Natural killer cell treated with Interleukin-12 subunit alpha and Interleukin-12 subunit beta and Interleukin-15 and Interleukin-18, amount 100 ng/mL, for 72 hours (primary cell): ENCODE data around the gene MKX. TPM values are rescaled to one million over a fixed set of nuclear protein-coding genes. Genes with fewer than 3 reads are reported as not detected.

ENCODE experiments used
- ATAC-seq, 2 donors: fragments of 150-1000 bp; cut with Tn5 transposase in 1 of 2; sonication (Bioruptor Pico), chemical (Tn5 transposase) in 1 of 2; 2 replicates each; pipeline ENCODE4 v1.10.0; 2021
- DNase-seq: peaks from one replicate; pipeline ENCODE4 v3.0.0; 2022; ENCODE audit warnings: low spot score
- H3K27ac Mint-ChIP-seq, 2 donors: 1 replicate in 1 of 2; 2 replicates in 1 of 2; pipeline ENCODE4 v1.8.0; 2022; ENCODE audit warnings: mixed read lengths in 2 of 2, mild to moderate bottlenecking in 1 of 2, moderate library complexity in 1 of 2
- H3K27me3 Mint-ChIP-seq, 2 donors: 1 replicate in 1 of 2; 2 replicates in 1 of 2; pipeline ENCODE4 v1.8.0; 2022; ENCODE audit warnings: mixed read lengths in 2 of 2
- H3K36me3 Mint-ChIP-seq: one replicate; pipeline ENCODE4 v1.8.0; 2022; ENCODE audit warnings: mixed read lengths
- H3K4me1 Mint-ChIP-seq, 2 donors: 1 replicate in 1 of 2; 2 replicates in 1 of 2; pipeline ENCODE4 v1.8.0; 2022; ENCODE audit warnings: low read depth in 2 of 2, mixed read lengths in 2 of 2, mild to moderate bottlenecking in 1 of 2
- H3K4me3 Mint-ChIP-seq: one replicate; pipeline ENCODE4 v1.8.0; 2022; ENCODE audit warnings: mixed read lengths
- H3K9me3 Mint-ChIP-seq: 2 replicates; pipeline ENCODE4 v1.8.0; 2022; ENCODE audit warnings: mixed read lengths
- total RNA-seq, 2 donors: library from RNA; stranded (reverse); gene quantifications; one replicate each; pipeline ENCODE4 v1.2.3, GENCODE V29; 2022

MKX gene
- total RNA-seq, 2 donors from 2014 or later = 0.86 TPM; not detected in 1

DNA sequence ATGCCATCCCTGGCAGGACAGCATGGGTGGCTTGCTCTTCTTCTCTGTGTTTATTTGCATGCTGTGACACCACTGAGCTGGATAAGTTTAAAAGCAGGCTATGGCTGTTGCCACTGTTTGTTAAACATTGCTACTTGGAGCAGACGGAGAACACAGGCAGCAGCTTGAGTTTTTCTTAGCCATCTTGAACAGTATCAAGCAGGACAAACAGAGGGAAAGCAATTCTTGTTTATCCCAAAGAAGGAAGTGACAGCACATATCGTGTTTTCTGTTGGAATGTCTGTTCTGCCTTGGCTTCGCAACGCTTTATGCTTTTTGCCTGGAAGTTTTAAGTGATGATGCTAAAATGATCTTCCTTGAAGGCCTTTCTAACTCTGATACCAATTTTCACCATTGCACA, 73.8 kb downstream of the MKX start:
- H3K27ac Mint-ChIP-seq = no peak overlapping the region
- no peaks in the 10 kb centered on the region for H3K4me1 Mint-ChIP-seq
- DNase-seq (no peak), ATAC-seq (no peak)
- no peaks in the 10 kb centered on the region for H3K9me3 Mint-ChIP-seq
- H3K36me3 Mint-ChIP-seq = no peaks in the 10 kb centered on the region
- H3K4me3 Mint-ChIP-seq = no peak overlapping the region
- no peaks in the 10 kb centered on the region for H3K27me3 Mint-ChIP-seq

DNA sequence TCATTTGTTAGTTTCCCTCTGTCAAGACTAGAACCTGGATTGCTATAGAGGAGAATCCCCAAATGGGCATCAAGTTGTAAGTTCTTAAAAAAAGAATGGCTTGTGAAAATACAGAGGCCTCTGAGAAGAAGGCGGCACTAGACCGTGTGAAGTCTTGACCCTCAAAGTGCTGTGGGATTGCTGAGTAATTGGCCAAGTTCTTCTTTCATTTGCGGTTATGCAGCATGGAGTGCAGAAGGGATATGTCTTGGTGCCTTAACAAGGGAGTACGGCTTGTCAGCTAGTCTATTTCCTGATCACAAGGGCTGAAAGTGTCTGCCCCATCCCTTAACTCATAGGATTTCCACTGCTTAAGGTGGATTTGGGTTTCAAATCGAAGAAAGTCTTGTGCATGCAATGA, 81.2 kb downstream of the MKX start:
- H3K4me1 Mint-ChIP-seq = no peaks in the 10 kb centered on the region
- H3K36me3 Mint-ChIP-seq = no peaks in the 10 kb centered on the region
- DNase-seq = no peak
- no peaks in the 10 kb centered on the region for H3K9me3 Mint-ChIP-seq
- H3K4me3 Mint-ChIP-seq = no peak overlapping the region
- H3K27me3 Mint-ChIP-seq = peaks cover 26 to 53% of the 10 kb centered on the region in 2 donors
- no peak for ATAC-seq
- no peak overlapping the region for H3K27ac Mint-ChIP-seq

DNA sequence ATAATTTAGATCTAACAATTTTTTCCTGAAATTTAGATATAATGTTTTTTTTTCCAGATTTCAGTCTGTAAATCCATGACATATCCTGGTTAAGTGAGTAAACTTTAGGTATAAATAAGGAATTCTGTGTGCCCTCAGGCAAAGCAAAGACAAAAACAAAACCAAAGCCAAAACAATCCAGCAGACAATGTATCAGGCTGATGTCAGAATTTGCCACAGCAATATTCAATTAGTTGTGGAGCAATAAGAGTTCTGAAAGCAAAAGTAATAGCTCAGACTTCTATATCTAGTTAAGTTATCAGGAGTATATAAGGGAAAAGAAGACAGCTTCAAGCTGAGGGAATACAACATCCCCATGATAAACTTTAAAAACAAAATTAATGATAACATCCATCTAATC, 82.0 kb downstream of the MKX start:
- H3K36me3 Mint-ChIP-seq = no peaks in the 10 kb centered on the region
- peaks cover 26 to 53% of the 10 kb centered on the region in 2 donors for H3K27me3 Mint-ChIP-seq
- ATAC-seq = no peak
- H3K9me3 Mint-ChIP-seq = no peaks in the 10 kb centered on the region
- H3K27ac Mint-ChIP-seq = no peak overlapping the region
- H3K4me3 Mint-ChIP-seq = no peak overlapping the region
- H3K4me1 Mint-ChIP-seq = no peaks in the 10 kb centered on the region
- no peak for DNase-seq

DNA sequence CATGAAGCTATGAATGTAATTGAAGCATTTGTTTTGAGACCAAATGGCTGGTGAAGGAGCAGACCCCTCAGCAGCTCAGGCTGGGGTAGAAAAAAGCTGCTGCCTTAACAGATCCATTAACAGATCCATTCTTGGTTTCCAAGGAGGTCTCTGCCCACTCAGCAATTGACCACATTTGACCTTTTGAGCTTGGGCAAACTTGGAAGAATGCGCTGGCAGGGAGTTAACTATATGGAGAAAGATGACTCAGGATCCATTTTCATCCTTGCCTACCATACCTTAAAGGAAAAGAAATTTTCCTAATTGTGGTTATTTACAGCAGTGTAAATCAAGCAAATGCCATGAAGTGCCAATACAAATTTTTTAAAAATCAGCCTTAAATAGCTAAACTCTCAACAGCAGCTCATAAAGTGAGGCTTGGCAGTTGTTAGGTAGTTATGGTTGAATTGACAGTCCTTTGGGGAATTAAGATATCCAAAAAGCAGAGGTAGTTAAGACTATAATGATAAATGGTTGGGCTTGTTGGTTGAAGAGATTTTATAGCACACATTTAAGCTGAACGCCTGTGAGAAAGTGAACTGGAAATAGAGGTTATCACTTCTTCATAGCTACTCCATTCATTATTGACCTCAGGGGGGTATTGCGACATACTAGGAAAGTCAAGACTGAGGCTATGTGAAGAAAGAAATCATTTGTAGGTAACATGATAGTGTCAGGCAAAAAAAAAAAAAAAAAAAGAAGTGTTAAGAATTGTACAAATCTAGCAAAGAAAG, 83.9 kb downstream of the MKX start:
- DNase-seq = no peak
- Mint-ChIP-seq H3K9me3 (no peaks in the 10 kb centered on the region), H3K27me3 (peaks cover 31 to 61% of the 10 kb centered on the region in 2 donors), H3K36me3 (no peaks in the 10 kb centered on the region), H3K27ac (no peak overlapping the region), H3K4me3 (no peak overlapping the region), H3K4me1 (no peaks in the 10 kb centered on the region)
- ATAC-seq = no peak

DNA sequence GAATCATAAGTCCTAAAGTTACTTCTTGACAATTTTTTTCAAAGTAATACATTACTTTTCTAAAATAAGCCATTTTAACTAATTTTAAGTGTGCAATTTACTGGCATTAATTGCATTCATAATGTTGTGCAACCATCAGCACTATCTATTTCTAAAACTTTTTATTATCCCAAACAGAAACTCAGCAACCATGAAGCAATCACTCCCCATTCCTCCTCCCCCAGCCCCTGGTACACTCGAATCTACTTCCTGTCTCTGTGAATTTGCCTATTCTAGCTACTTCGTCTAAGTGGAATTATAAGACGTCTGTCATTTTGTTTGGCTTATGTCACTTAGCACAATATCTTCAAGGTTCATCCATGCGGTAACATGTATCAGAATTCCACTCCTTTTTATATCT, 84.9 kb downstream of the MKX start:
- DNase-seq (no peak), ATAC-seq (no peak)
- H3K4me1 Mint-ChIP-seq = no peaks in the 10 kb centered on the region
- H3K9me3 Mint-ChIP-seq = no peaks in the 10 kb centered on the region
- H3K36me3 Mint-ChIP-seq = no peaks in the 10 kb centered on the region
- H3K27me3 Mint-ChIP-seq = peaks cover 28 to 57% of the 10 kb centered on the region in 2 donors
- H3K4me3 Mint-ChIP-seq = no peak overlapping the region
- H3K27ac Mint-ChIP-seq = no peak overlapping the region

DNA sequence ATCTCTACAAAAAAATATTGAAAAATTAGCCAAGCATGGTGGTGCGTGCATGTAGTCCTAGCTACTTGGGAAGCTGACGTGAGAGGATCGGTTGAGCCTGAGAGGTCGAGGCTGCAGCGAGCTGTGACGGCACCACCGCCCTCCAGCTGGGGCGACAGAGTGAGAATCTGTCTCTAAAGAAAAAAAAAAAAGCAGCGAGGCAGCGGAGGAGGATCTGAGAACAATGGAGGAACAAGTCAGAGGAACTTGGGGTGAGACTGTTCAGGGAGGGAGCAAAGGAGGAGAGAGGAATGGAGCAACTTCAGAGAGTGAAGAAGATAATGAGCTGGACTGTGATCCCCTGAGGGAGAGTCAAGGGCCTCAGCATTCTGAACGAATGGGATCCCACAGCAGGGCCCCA, 85.4 kb downstream of the MKX start:
- Mint-ChIP-seq H3K27me3 (peaks cover 24 to 52% of the 10 kb centered on the region in 2 donors), H3K4me3 (no peak overlapping the region), H3K27ac (no peak overlapping the region), H3K9me3 (no peaks in the 10 kb centered on the region), H3K36me3 (no peaks in the 10 kb centered on the region), H3K4me1 (no peaks in the 10 kb centered on the region)
- DNase-seq = no peak
- no peak for ATAC-seq

DNA sequence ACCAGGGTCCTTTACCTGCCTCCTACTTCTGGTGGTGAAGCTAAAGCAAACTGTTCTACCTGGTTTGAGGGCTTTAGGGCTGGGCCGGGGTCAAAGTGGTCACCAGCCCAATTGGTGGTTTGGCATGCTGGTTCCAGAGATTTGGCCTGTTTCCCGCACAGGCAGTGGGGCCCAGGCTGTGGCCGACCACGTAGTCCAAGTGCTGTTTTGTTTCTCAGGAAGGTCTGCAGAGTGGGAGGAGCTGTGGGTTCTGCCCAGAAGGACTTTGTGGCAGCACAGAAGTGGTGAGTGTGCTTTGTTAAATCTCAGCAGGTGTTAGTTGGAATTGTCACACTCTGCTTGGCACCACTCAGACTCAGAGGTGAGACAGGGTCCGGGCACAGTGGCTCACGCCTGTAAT, 85.8 kb downstream of the MKX start:
- Mint-ChIP-seq H3K27ac (no peak overlapping the region), H3K4me3 (no peak overlapping the region), H3K36me3 (no peaks in the 10 kb centered on the region), H3K4me1 (no peaks in the 10 kb centered on the region), H3K9me3 (no peaks in the 10 kb centered on the region), H3K27me3 (peaks cover 23 to 47% of the 10 kb centered on the region in 2 donors)
- DNase-seq (no peak), ATAC-seq (no peak)

DNA sequence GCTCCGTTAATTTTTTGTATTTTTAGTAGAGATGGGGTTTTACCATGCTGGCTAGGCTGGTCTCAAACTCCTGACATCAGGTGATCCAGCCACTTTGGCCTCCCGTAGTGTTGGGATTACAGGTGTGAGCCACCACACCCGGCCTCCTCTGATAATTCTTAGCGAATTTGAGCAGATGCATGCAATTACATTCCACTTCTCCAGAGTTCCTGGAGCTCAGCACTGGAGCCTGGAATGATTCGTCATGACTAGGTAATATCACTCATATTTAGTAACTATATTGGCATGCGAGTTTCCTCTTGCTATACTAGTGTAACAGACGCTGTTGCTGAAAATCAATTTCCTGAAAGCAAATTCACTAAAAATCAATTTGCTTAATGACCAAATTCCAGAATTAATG, 86.8 kb downstream of the MKX start:
- H3K27me3 Mint-ChIP-seq = peaks cover 18 to 37% of the 10 kb centered on the region in 2 donors
- no peaks in the 10 kb centered on the region for H3K9me3 Mint-ChIP-seq
- no peaks in the 10 kb centered on the region for H3K36me3 Mint-ChIP-seq
- DNase-seq (no peak), ATAC-seq (no peak)
- H3K4me3 Mint-ChIP-seq = no peak overlapping the region
- H3K27ac Mint-ChIP-seq = no peak overlapping the region
- no peaks in the 10 kb centered on the region for H3K4me1 Mint-ChIP-seq

DNA sequence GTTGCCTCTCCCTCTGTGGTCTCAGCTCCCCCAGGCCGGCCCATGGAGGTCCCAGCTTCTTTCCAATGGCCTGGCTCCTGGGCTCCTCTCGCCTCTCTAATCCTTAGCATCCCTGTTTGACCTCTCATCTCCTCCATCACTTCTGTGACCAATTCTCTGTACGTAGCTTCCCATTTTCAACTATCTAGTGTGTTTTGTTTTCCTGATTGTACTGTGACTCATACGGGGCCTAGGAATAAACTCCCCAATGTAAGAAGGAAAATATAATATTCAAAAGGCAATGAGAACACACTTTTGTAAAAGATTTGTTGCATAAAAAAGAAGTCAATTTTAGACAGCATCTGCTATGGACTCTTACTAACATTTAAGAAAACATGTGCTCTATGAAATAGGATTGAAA, 90.3 kb downstream of the MKX start:
- Mint-ChIP-seq H3K4me3 (no peak overlapping the region), H3K27me3 (peaks cover 4 to 24% of the 10 kb centered on the region in 2 donors), H3K9me3 (no peaks in the 10 kb centered on the region), H3K36me3 (no peaks in the 10 kb centered on the region), H3K27ac (no peak overlapping the region), H3K4me1 (no peaks in the 10 kb centered on the region)
- ATAC-seq (no peak), DNase-seq (no peak)

DNA sequence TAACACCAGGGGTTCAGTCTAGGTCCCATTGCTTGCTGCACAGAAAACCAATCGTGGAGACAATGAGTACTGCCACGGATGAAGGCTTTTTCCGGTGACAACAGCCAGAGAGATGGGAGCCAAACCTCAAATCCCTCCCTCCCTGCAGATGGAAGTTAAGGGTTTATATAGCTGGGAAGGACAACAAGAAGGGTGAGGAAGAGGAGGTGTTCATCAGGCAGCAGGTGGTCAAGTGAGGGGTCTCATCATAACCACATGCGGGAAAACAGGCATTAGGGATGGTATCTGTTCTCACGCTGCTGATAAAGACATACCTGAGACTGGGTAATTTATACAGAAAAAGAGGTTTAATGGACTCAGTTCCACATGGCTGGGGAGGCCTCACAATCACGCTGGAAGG, 91.3 kb downstream of the MKX start:
- Mint-ChIP-seq H3K4me3 (no peak overlapping the region), H3K36me3 (no peaks in the 10 kb centered on the region), H3K4me1 (no peaks in the 10 kb centered on the region), H3K27me3 (peaks cover 9 to 25% of the 10 kb centered on the region in 2 donors), H3K9me3 (no peaks in the 10 kb centered on the region), H3K27ac (no peak overlapping the region)
- DNase-seq (no peak), ATAC-seq (no peak)

DNA sequence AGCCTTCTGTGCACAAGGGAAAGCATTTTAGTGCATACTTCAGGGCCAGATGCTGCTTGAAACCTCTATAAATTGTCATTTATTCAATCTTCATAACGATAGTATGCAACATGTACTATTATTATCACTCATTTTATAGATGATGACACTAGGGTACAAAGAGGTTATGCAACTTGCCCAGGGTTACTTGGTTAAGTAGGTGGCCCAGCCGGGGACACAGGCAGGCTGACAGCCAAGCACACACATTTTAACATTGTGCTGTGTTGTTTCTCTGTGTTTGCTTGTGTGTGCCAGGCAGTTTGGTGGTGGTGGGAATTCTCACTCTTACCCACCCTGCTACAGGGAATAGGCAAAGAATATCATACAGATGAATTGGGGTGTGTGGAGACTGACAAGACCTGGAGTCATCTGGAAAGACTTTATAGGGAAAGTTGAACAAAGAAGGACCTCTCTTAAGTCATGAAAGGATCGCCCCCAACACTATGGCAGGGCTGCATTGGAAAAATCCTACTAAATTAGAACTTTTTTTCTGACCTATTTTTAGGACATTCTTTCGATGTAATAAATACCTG, 98.9 kb downstream of the MKX start:
- H3K9me3 Mint-ChIP-seq = peaks cover 4% of the 10 kb centered on the region
- H3K36me3 Mint-ChIP-seq = peaks cover 7% of the 10 kb centered on the region

DNA sequence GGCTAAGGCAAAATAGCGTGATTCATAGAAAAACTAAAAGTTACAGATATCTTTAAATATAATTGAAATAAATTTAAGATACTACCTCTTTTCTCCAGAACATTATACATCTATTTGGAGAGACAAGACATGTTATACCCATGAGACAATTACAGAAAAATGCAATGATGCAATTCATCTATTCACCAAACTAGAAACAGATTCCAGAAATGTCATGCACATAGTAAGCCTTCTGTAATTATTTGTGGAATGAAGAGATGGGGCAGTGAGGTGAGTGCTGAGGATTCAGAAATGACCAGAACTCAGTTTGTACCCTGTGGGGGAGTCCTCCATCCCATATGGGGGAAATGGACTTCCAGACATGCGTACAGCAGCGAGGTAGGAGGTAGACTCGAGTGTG, 99.4 kb downstream of the MKX start:
- peaks cover 16 to 27% of the 10 kb centered on the region in 2 donors for H3K27me3 Mint-ChIP-seq
- H3K36me3 Mint-ChIP-seq = peaks cover 7% of the 10 kb centered on the region
- ATAC-seq = no peak
- no peaks in the 10 kb centered on the region for H3K4me1 Mint-ChIP-seq
- DNase-seq = no peak
- H3K4me3 Mint-ChIP-seq = no peak overlapping the region
- peaks cover 4% of the 10 kb centered on the region for H3K9me3 Mint-ChIP-seq
- H3K27ac Mint-ChIP-seq = no peak overlapping the region

More for the DNA sequence above, 98.9 kb downstream of the MKX start:
- no peak for DNase-seq
- H3K4me1 Mint-ChIP-seq = no peaks in the 10 kb centered on the region
- H3K27ac Mint-ChIP-seq = no peak overlapping the region
- no peak for ATAC-seq
- H3K27me3 Mint-ChIP-seq = peaks cover 16 to 27% of the 10 kb centered on the region in 2 donors
- H3K4me3 Mint-ChIP-seq = no peak overlapping the region

DNA sequence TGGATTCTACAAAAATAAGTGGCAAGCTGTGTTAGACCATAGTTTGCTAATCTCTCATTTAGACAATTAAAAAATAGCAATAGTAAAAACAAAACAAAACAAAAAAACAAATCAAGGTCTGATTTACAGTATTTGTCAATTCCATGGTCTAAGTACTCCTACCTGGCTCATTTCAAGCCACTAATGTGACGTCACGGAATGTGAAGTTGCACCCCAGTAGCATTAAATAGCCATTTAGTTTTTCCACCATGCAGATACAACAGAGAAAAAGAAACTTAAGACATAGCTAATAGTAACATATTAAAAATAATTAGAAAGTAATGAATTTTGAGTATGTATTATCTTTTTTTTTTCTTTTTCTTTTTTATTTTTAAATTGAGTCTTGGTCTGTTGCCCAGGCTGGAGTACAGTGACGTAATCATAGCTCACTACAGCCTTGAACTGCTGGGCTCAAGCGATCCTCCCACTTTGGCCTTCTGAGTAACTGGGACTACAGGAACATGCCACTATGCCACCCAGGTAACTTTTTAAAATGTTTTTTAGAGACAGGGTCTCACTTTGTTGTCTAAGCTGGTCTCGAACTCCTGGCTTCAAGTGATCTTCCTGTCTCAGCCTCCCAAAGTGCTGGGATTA, 101.2 kb downstream of the MKX start:
- DNase-seq (no peak), ATAC-seq (no peak)
- H3K4me1 Mint-ChIP-seq = no peaks in the 10 kb centered on the region
- H3K36me3 Mint-ChIP-seq = peaks cover 7% of the 10 kb centered on the region
- no peak overlapping the region for H3K4me3 Mint-ChIP-seq
- H3K9me3 Mint-ChIP-seq = peaks cover 4% of the 10 kb centered on the region
- peaks cover 12 to 23% of the 10 kb centered on the region in 2 donors for H3K27me3 Mint-ChIP-seq
- H3K27ac Mint-ChIP-seq = no peak overlapping the region

DNA sequence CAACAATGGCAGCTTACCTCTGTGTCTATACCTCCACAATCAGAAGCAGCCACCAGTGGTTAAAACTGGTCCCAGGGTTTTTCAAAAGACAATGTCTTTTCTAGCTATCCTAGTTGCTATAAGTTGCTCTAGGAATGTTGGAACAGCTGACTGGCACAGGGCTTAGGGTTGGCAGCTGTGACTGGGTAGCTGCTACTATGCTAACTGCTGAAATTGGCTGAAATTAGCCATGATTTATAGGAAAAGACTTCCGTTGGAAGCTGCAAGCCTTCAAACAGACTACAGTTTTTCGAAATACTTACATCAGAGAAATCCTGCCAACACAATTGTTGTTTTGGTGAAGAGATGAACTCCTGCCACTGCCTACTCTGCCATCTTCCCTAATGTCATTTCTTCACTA, 102.3 kb downstream of the MKX start:
- H3K4me1 Mint-ChIP-seq = no peaks in the 10 kb centered on the region
- H3K9me3 Mint-ChIP-seq = peaks cover 4% of the 10 kb centered on the region
- no peak overlapping the region for H3K27ac Mint-ChIP-seq
- H3K27me3 Mint-ChIP-seq = peaks cover 8 to 19% of the 10 kb centered on the region in 2 donors
- peaks cover 7% of the 10 kb centered on the region for H3K36me3 Mint-ChIP-seq
- ATAC-seq (no peak), DNase-seq (no peak)
- H3K4me3 Mint-ChIP-seq = no peak overlapping the region
